K562 (cell line): ENCODE results near the gene PLEKHH2. TPM values are rescaled to one million over a fixed set of nuclear protein-coding genes. Genes with fewer than 3 reads are reported as not detected.

Experiments used
- ATAC-seq: fragments of 200-7000 bp; cut with Tn5 transposase; 3 replicates; pipeline ENCODE4 v1.9.1; 2020; ENCODE audit warnings: moderate library complexity
- BruUV-seq: library from RNA; stranded (reverse); fragments of 400-500 nt; replicated peaks from 2 replicates; lab custom pipeline; 2021; lab: Mats Ljungman, UMichigan
- CTCF ChIA-PET: fragments of 300-600 bp; formaldehyde crosslinking; extraction: SDS; loops from one replicate; lab custom pipeline; 2021; ENCODE audit warnings: low intra/inter-chr PET ratio; lab: Yijun Ruan, JAX
- POLR2A ChIA-PET: fragments of 300-600, 350-650 bp; sonication (Branson Sonifier 250); formaldehyde crosslinking; extraction: SDS; loops from one replicate; lab custom pipeline; 2021; ENCODE audit warnings: antibody characterized with exemption, inconsistent platforms; lab: Yijun Ruan, JAX
- DNase-seq, 4 experiments: peaks; one replicate each; pipeline versions ENCODE4 v3.0.0 to v3.0.0-alpha.2; 2011 to 2018; ENCODE audit warnings: low spot score in 3 of 4, mixed read lengths in 3 of 4; ENCODE audit errors: extremely low read depth in 1 of 4
- FAIRE-seq: peaks from 2 replicates; lab custom pipeline; 2011; peaks lifted over from hg19 to GRCh38; lab: Jason Lieb, UNC
- H2AFZ ChIP-seq: 2 replicates; pipeline ENCODE4 v1.6.0; 2011; ENCODE audit warnings: low read depth, low read length, control low read depth, inconsistent platforms
- H3K27ac ChIP-seq: fragments of 200-600 bp; 3 replicates; pipeline ENCODE4 v1.8.0; 2011; ENCODE audit warnings: low read depth, mild to moderate bottlenecking, control low read depth, inconsistent platforms, low read length, moderate library complexity, mixed read lengths; ENCODE audit errors: extremely low read depth
- H3K27me3 ChIP-seq, 2 experiments: fragments of 300-600 bp in 1 of 2; 2 replicates in 1 of 2; 3 replicates in 1 of 2; pipeline versions ENCODE4 v1.6.0 to v1.8.0; 2011; ENCODE audit warnings: inconsistent platforms in 2 of 2, low read length in 2 of 2, mild to moderate bottlenecking in 1 of 2, mixed read lengths in 1 of 2, moderate library complexity in 1 of 2; ENCODE audit not compliant: control insufficient read depth in 2 of 2, insufficient read depth in 2 of 2
- H3K36me3 ChIP-seq: fragments of 300-600 bp; 3 replicates; pipeline ENCODE4 v1.8.0; 2011; ENCODE audit warnings: mild to moderate bottlenecking, low read length, inconsistent platforms; ENCODE audit not compliant: control insufficient read depth, insufficient read depth
- H3K4me1 ChIP-seq, 2 experiments: fragments of 200-600 bp in 1 of 2; replicated peaks in 1 of 2; 2 replicates in 1 of 2; 3 replicates in 1 of 2; pipeline versions ENCODE4 v1.5.1 to v1.8.0; 2011; ENCODE audit warnings: inconsistent platforms in 2 of 2, low read length in 2 of 2, mild to moderate bottlenecking in 1 of 2, mixed read lengths in 1 of 2, moderate library complexity in 1 of 2; ENCODE audit not compliant: control insufficient read depth in 2 of 2, insufficient read depth in 2 of 2
- H3K4me2 ChIP-seq: 2 replicates; pipeline ENCODE4 v1.6.1; 2011; ENCODE audit warnings: low read length, control low read depth, inconsistent platforms, mixed read lengths; ENCODE audit not compliant: insufficient read depth
- H3K4me3 ChIP-seq: fragments of 200-600 bp; sonication (generic), shearing (Covaris generic); 2 replicates; pipeline ENCODE4 v1.5.1; 2016; ENCODE audit warnings: control low read depth, inconsistent platforms
- H3K79me2 ChIP-seq: fragments of 200-600 bp; 3 replicates; pipeline ENCODE4 v1.8.0; 2011; ENCODE audit warnings: low read length, inconsistent platforms; ENCODE audit not compliant: control insufficient read depth, insufficient read depth
- H3K9ac ChIP-seq, 2 experiments: 2 replicates each; pipeline versions ENCODE4 v1.6.0 to v1.6.1; 2011; ENCODE audit warnings: low read depth in 2 of 2, low read length in 2 of 2, control low read depth in 1 of 2, inconsistent platforms in 1 of 2, mild to moderate bottlenecking in 1 of 2, mixed read lengths in 1 of 2; ENCODE audit not compliant: insufficient read depth in 1 of 2
- H3K9me1 ChIP-seq: one replicate; pipeline ENCODE4 v1.6.0; 2011; ENCODE audit warnings: inconsistent platforms, mild to moderate bottlenecking, low read length, moderate library complexity; ENCODE audit not compliant: control insufficient read depth, insufficient read depth
- H3K9me3 ChIP-seq: replicated peaks from 2 replicates; pipeline ENCODE4 v1.5.1; 2011; ENCODE audit warnings: low read depth, low read length, inconsistent platforms; ENCODE audit not compliant: control insufficient read depth, insufficient read depth
- H4K20me1 ChIP-seq: replicated peaks from 2 replicates; pipeline ENCODE4 v1.6.1; 2011; ENCODE audit warnings: low read length, inconsistent platforms, mixed read lengths; ENCODE audit not compliant: control insufficient read depth, insufficient read depth
- CBX1 ChIP-seq: sonication (generic); IDR thresholded peaks from 2 replicates; pipeline ENCODE4 v1.6.1; 2016; ENCODE audit warnings: antibody characterized with exemption, low read depth, mild to moderate bottlenecking
- DMBX1 ChIP-seq: fragments of 250-450 bp; sonication (Bioruptor Pico); IDR thresholded peaks from 2 replicates; pipeline ENCODE4 v1.8.0; 2022; ENCODE audit warnings: inconsistent platforms, mild to moderate bottlenecking, moderate library complexity, borderline replicate concordance
- MLLT1 ChIP-seq, 2 experiments: fragments of 450-650 bp; IDR thresholded peaks; 2 replicates each; pipeline ENCODE4 v1.6.1; 2016
- PHF20 ChIP-seq: fragments of 450-650 bp; IDR thresholded peaks from 2 replicates; pipeline ENCODE4 v1.6.1; 2018; ENCODE audit not compliant: partially characterized antibody
- RBM15 ChIP-seq: fragments of 200-400 bp; formaldehyde crosslinking; IDR thresholded peaks from 2 replicates; pipeline ENCODE4 v1.6.1; 2018; ENCODE audit warnings: mild to moderate bottlenecking, low read length, moderate library complexity; ENCODE audit not compliant: insufficient read depth
- ZNF609 ChIP-seq: sonication (generic); formaldehyde crosslinking; IDR thresholded peaks from 2 replicates; pipeline ENCODE4 v1.8.1; 2023; ENCODE audit warnings: missing genetic modification reagents, mild to moderate bottlenecking, borderline replicate concordance
- ZNF707 ChIP-seq: fragments of 250-450 bp; sonication (Bioruptor Pico); conservative IDR thresholded peaks from 2 replicates; pipeline ENCODE4 v1.8.0; 2022; ENCODE audit warnings: inconsistent platforms, mild to moderate bottlenecking, moderate library complexity
- ZNF780A ChIP-seq: fragments of 250-450 bp; sonication (Bioruptor Pico); IDR thresholded peaks from 2 replicates; pipeline ENCODE4 v1.5.0; 2021; ENCODE audit warnings: mild to moderate bottlenecking
- WGBS: fragments of 100-300 bp; shearing (Covaris generic); methylation state at CpG from one replicate; pipeline ENCODE4 v1.1.6; 2016; ENCODE audit warnings: low coverage, mixed read lengths; ENCODE audit not compliant: insufficient coverage; ENCODE audit errors: missing lambda C conversion rate; 5-methylcytosine and 5-hydroxymethylcytosine counted together
- in situ Hi-C: fragments of 300-500 bp; cut with MboI; formaldehyde crosslinking; loops from 4 replicates; pipeline ENCODE4 v1.15.0; 2018; ENCODE audit warnings: inconsistent platforms, mixed read lengths
- intact Hi-C: fragments of 100-400 bp; cut with micrococcal nuclease; formaldehyde crosslinking; loops from 2 replicates; pipeline ENCODE4 v1.14.2; 2022
- polyA plus RNA-seq, 8 experiments: library from polyadenylated mRNA; depleted of rRNA in 4 of 8; stranded (reverse) in 5 of 8; unstranded in 3 of 8; fragments of >200 nt; fragmentation: Nextera tagmentation in 2 of 8; fragmentation: Illumina TruSeq in 1 of 8; extraction: Ambion mirVana in 2 of 8; extraction: Trizol in 1 of 8; gene quantifications; 2 replicates each; pipeline versions ENCODE4 v1.2.1 to v1.2.3, GENCODE V29; 2011 to 2014; ENCODE audit warnings: inconsistent platforms in 1 of 8, missing spikeins in 1 of 8
- total RNA-seq, 7 experiments: library from RNA; depleted of rRNA in 6 of 7; stranded (reverse); fragments of >200 nt in 6 of 7; fragmentation: Illumina TruSeq in 2 of 7; extraction: Trizol in 2 of 7; gene quantifications; 2 replicates each; pipeline versions ENCODE4 v1.2.1 to v1.2.3, GENCODE V29; 2011 to 2021; ENCODE audit warnings: low replicate concordance in 1 of 7

PLEKHH2 gene
- total and polyA plus RNA-seq, 9 of the 15 experiments (the other 6 are each of a cell fraction or from before 2014, with no cell fraction given) = 0.77 to 13.5 (median 2.7) TPM

- Histone ChIP-seq H3K27ac (no peak overlapping the region), H3K4me3 (no peak overlapping the region), H3K79me2 (no peaks in the 10 kb centered on the region), H3K27me3 (no peaks in the 10 kb centered on the region), H3K9ac (no peak overlapping the region), H4K20me1 (no peaks in the 10 kb centered on the region), H3K9me1 (no peaks in the 10 kb centered on the region), H3K4me2 (no peak overlapping the region), H3K36me3 (no peaks in the 10 kb centered on the region), H3K9me3 (peaks cover 4% of the 10 kb centered on the region; the same call in 1 of the 2 replicates), H2AFZ (no peak overlapping the region), H3K4me1 (peaks cover 5 to 20% of the 10 kb centered on the region in 2 experiments)
- in situ Hi-C loops = no loop called here
- no peak for TF ChIP-seq ZNF707 (CRISPR knock-in tag)
- no peak for TF ChIP-seq RBM15
- TF ChIP-seq ZNF609 = no peak
- no peak for TF ChIP-seq MLLT1 (IDR thresholded peaks at IDR 0.05)
- no peak for TF ChIP-seq ZNF780A
- no peak for TF ChIP-seq PHF20
- no peak for TF ChIP-seq DMBX1 (CRISPR knock-in tag)
- TF ChIP-seq CBX1 = no peak
- POLR2A ChIA-PET = no interaction called here
- CTCF ChIA-PET = no interaction called here
- ATAC-seq (no peak), DNase-seq (no peak), FAIRE-seq (no peak)
- BruUV-seq = no TSS peak
- WGBS = 42% methylated on average over 5 of the region's 5 CpGs
- intact Hi-C loops = no loop called here
These were observed 92.6 kb downstream of the PLEKHH2 start for GRCh38 chr2:43729491-43730174.
